ENCODE data around the gene TTC23L. TPM values are rescaled to one million over a fixed set of nuclear protein-coding genes. Genes with fewer than 3 reads are reported as not detected.

TTC23L gene
- total and polyA plus RNA-seq, 7 donors, result 0.06 to 0.36 (median 0.22) TPM; not detected in 3

DNA sequence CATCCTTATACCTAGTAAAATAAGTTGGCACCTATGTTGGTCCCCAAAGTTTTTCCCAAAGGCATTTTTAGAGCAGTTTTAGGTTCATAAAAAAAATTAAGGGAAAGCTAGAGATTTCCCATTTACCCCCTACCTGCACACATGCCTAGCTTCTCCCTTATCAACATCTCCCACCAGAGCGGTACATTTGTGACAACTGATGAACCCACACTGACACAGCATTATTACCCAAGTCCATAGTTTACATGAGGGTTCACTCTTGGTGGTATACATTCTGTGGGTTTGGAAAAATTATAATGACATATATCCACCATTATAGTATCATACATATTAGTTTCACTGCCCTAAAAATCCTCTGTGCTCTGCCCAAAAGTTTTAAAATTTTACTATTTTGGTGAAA lies 64.3 kb downstream of the TTC23L start:
- Histone ChIP-seq H3K36me3 (peaks cover under 1 to 41% (median 3%) of the 10 kb centered on the region in 4 donors), H3K4me3 (no peak overlapping the region), H3K9me3 (no peaks in the 10 kb centered on the region), H3K27ac (no peak overlapping the region), H3K4me1 (peaks cover 0 to under 1% (median 0%) of the 10 kb centered on the region in 4 donors), H3K27me3 (no peaks in the 10 kb centered on the region)
- no peak for DNase-seq
- intact Hi-C loops (cut with DNase I), result no loop called here
- TF ChIP-seq POLR2AphosphoS5 (IDR thresholded peaks at IDR 0.05) (no peak), POLR2A (IDR thresholded peaks at IDR 0.05) (no peak), EP300 (IDR thresholded peaks at IDR 0.05) (no peak)
- TF ChIP-seq, protein P1, sequence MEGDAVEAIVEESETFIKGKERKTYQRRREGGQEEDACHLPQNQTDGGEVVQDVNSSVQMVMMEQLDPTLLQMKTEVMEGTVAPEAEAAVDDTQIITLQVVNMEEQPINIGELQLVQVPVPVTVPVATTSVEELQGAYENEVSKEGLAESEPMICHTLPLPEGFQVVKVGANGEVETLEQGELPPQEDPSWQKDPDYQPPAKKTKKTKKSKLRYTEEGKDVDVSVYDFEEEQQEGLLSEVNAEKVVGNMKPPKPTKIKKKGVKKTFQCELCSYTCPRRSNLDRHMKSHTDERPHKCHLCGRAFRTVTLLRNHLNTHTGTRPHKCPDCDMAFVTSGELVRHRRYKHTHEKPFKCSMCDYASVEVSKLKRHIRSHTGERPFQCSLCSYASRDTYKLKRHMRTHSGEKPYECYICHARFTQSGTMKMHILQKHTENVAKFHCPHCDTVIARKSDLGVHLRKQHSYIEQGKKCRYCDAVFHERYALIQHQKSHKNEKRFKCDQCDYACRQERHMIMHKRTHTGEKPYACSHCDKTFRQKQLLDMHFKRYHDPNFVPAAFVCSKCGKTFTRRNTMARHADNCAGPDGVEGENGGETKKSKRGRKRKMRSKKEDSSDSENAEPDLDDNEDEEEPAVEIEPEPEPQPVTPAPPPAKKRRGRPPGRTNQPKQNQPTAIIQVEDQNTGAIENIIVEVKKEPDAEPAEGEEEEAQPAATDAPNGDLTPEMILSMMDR (IDR thresholded peaks at IDR 0.05), result no peak
- WGBS, 2 donors, result 86 to 92% methylated on average over 1 of the region's 1 CpG

DNA sequence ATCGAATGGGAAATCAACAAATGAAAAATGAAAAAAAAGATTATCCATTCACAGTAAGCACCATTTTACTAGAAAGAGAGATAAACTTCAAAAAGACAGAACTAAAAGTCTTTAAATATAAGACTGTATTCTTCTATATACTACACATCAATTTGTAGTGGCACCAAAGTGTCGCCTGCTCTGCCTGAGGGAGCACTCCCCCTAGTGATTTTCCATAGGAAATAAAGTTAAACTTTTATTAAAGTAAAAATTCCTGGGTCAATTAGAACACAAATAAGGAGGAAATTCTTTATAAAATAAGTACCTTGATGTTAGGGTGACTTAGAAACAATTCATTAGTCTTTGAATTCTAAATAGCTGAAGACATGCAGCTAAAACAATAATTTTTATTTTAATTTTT lies 66.6 kb downstream of the TTC23L start:
- H3K27me3 ChIP-seq, result no peaks in the 10 kb centered on the region
- H3K36me3 ChIP-seq, result peaks cover 4 to 62% (median 7%) of the 10 kb centered on the region in 4 donors
- no peak overlapping the region for H3K27ac ChIP-seq
- intact Hi-C loops (cut with DNase I), result no loop called here
- H3K9me3 ChIP-seq, result no peaks in the 10 kb centered on the region
- no peaks in the 10 kb centered on the region for H3K4me1 ChIP-seq
- H3K4me3 ChIP-seq, result no peak overlapping the region
- no peak for DNase-seq
- WGBS, 2 donors, result 84 to 88% methylated on average over 2 of the region's 2 CpGs
- TF ChIP-seq POLR2A (IDR thresholded peaks at IDR 0.05), result no peak

DNA sequence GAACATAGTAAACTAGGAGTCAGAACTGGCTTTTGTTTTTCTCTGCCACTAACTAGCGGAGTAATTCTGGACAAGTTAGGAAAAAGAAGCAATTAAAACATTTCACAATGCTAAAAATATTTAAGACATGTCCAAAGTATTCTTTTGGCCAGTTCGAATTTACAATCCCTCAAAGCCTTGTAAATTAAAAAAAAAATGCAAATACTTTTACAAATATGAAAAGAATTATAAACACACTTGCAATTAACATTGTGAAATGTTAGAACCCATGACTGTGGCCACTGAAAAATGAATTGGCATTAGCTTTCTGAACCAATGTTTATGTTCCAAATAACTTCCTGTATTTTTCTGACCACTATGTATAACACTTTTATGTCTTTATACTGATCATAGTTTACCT lies 74.1 kb downstream of the TTC23L start:
- 69 to 71% methylated on average over 2 of the region's 2 CpGs for WGBS, 2 donors
- peaks cover 11 to 42% (median 16%) of the 10 kb centered on the region in 4 donors for H3K36me3 ChIP-seq
- no peak overlapping the region for H3K4me3 ChIP-seq
- DNase-seq, result no peak
- no peaks in the 10 kb centered on the region for H3K9me3 ChIP-seq
- peaks cover 0 to 43% (median 36%) of the 10 kb centered on the region in 4 donors for H3K4me1 ChIP-seq
- TF ChIP-seq, protein P1 (IDR thresholded peaks at IDR 0.05), result no peak
- TF ChIP-seq POLR2AphosphoS5 (IDR thresholded peaks at IDR 0.05) (no peak), POLR2A (IDR thresholded peaks at IDR 0.05) (no peak), EP300 (IDR thresholded peaks at IDR 0.05) (no peak)
- peak overlapping the region in 3 of 4 donors; percentile 90 to 93 (median 91) for H3K27ac ChIP-seq
- intact Hi-C loops (cut with DNase I), result loop anchor here (10.0 kb wide), 2 partner anchors 908 to 1468 kb away; partner anchors contain the start of genes AMACR and TARS1
- no peaks in the 10 kb centered on the region for H3K27me3 ChIP-seq

DNA sequence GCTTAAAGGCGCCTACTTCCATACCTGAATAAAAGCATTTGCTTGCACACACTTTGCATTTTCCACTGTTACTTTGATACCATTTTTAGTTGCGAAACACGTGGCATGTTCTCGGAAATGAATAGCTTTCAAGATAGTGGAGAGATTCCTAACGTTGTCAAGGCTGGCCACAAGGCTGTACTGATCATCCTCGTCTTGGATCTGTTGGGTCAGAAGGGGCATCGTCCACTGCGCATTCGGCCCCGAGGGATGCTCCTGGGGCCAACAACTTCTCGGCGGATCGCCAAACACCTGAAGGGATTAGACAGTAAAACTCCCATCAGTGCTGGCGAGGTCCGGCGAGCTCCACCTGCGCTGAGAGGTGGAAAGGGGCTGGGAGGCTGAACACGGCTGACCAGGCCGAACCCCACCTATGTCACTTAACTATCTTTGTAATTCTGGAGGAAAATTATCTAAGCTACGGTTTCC lies 75.7 kb downstream of the TTC23L start:
- peak overlapping the region; percentile 72 to 99 (median 85) for H3K4me3 ChIP-seq
- intact Hi-C loops (cut with DNase I), result loop anchor here (1.0 to 10.0 kb wide), 4 partner anchors 16 to 1470 kb away; partner anchors contain the start of genes AMACR, RAI14 and TARS1

More for the DNA sequence above, 75.7 kb downstream of the TTC23L start:
- peak; percentile 69 for DNase-seq
- no peaks in the 10 kb centered on the region for H3K9me3 ChIP-seq
- H3K27me3 ChIP-seq, result no peaks in the 10 kb centered on the region
- peak overlapping the region; percentile 87 to 93 (median 90) for H3K27ac ChIP-seq
- TF ChIP-seq, protein P1 (IDR thresholded peaks at IDR 0.05), result no peak
- TF ChIP-seq POLR2AphosphoS5 (IDR thresholded peaks at IDR 0.05) (no peak), EP300 (IDR thresholded peaks at IDR 0.05) (no peak), POLR2A (IDR thresholded peaks at IDR 0.05) (no peak)
- H3K36me3 ChIP-seq, result peaks cover 4 to 31% (median 14%) of the 10 kb centered on the region in 4 donors
- 1 to 2% methylated on average over 20 of the region's 20 CpGs for WGBS, 2 donors
- peaks cover 0 to 43% (median 36%) of the 10 kb centered on the region in 4 donors for H3K4me1 ChIP-seq

Measured in sigmoid colon (tissue), 7 donors.